GM13976 (cell line): Measurements from ENCODE around the gene DLX6.

Source experiments
- DNase-seq: peaks from one replicate; pipeline ENCODE4 v3.0.0; 2012; ENCODE audit warnings: low spot score
- in situ Hi-C: fragments of 300-500 bp; cut with MboI; formaldehyde crosslinking; loops from one replicate; pipeline ENCODE4 v1.12.0; 2022; ENCODE audit warnings: low sequenced_read_pairs, mixed read lengths, inconsistent platforms; ENCODE audit not compliant: unreplicated experiment
- TF ChIP-seq, protein P1 (sequence below): IDR thresholded peaks from 2 replicates; pipeline ENCODE4 v1.5.1; 2012; ENCODE audit warnings: borderline replicate concordance, mild to moderate bottlenecking; ENCODE audit not compliant: insufficient read depth; ENCODE audit errors: extremely low read depth, missing control alignments, control extremely low read depth

Gene DLX6

DNA sequence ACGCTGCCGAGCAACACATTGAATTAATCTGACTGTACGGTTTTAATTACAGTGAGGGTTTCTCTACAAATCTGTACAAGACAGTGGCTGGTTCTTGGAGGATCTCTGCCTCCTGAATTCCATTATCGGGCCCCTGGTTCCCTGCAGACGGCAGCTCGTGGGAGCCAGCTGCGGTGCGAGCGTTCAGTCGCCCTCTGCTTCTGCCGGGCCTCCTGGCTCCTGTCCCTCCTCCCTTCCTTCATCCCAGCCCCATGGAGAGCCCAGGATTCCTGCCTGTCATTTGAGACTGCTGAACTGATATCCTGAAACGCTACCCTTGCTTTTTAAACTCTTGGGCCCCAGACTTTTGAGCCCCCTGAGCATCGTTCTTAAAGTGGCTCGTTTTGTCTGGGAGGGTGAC is 6.6 kb upstream of the DLX6 start:
- TF ChIP-seq, protein P1, sequence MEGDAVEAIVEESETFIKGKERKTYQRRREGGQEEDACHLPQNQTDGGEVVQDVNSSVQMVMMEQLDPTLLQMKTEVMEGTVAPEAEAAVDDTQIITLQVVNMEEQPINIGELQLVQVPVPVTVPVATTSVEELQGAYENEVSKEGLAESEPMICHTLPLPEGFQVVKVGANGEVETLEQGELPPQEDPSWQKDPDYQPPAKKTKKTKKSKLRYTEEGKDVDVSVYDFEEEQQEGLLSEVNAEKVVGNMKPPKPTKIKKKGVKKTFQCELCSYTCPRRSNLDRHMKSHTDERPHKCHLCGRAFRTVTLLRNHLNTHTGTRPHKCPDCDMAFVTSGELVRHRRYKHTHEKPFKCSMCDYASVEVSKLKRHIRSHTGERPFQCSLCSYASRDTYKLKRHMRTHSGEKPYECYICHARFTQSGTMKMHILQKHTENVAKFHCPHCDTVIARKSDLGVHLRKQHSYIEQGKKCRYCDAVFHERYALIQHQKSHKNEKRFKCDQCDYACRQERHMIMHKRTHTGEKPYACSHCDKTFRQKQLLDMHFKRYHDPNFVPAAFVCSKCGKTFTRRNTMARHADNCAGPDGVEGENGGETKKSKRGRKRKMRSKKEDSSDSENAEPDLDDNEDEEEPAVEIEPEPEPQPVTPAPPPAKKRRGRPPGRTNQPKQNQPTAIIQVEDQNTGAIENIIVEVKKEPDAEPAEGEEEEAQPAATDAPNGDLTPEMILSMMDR = no peak
- in situ Hi-C loops = no loop called here
- DNase-seq = no peak

DNA sequence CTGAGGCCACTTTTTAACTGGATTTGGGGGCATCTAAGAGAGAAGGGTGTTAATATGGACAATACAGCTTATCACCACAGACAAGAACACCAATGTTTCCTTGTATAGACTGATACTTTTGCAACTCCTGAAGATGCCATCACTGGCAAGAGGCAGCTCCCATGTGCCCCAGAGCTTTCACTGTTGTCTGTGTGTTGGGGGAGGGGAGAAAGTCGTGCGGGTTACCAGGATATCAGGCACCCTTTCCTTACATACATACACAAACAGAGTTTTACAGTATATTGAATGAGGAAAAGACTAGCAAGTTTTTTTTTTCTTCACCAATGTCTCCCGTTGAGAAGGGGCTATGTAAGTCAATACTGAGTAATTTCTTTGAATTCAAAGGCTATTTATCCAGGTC is 4.1 kb upstream of the DLX6 start:
- TF ChIP-seq, protein P1 = no peak
- no peak for DNase-seq
- in situ Hi-C loops = no loop called here

DNA sequence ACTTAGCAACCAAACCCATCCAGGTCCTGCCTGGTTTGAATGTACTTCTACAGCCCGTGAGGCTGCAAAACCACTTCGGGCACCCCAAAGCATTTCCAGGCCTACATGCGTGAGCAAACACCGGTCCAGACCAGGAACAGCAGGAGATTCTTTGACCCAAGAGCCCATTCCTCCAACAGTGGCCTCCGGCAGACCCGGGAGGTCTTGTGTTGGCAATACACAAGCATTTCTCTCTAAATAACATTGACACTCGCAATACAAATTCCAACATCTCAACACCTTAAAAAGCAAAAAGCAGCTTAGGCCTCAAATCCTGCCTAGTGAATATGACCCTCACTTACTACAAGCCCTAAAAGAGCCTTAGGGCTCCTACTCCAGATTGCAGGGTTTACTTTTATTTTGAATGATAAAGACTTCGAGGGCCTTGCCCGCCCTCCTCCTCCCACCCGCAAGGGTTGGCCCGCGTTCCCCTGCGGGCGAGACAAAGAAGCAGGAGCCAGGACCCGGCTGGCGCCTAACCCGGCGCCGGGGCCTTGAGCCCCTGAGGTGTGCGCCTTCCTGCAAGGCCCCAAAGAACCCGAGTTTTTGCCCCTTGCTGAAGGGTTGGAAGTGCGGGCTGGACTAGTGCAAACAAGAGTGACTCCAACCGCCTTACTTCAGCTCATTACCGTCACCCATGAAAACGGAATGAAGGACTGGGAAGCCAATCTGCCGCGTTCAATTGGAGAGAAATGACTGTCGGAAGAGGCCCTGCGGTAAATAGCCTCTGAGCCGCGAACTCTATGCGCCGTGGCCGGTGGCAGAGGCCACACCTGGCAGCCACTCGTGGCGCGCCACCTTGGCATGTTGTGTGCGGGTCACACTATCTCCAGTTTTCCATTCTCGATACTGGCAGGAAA is 3.4 kb upstream of the DLX6 start:
- no peak for DNase-seq
- in situ Hi-C loops = no loop called here
- TF ChIP-seq, protein P1 = no peak

DNA sequence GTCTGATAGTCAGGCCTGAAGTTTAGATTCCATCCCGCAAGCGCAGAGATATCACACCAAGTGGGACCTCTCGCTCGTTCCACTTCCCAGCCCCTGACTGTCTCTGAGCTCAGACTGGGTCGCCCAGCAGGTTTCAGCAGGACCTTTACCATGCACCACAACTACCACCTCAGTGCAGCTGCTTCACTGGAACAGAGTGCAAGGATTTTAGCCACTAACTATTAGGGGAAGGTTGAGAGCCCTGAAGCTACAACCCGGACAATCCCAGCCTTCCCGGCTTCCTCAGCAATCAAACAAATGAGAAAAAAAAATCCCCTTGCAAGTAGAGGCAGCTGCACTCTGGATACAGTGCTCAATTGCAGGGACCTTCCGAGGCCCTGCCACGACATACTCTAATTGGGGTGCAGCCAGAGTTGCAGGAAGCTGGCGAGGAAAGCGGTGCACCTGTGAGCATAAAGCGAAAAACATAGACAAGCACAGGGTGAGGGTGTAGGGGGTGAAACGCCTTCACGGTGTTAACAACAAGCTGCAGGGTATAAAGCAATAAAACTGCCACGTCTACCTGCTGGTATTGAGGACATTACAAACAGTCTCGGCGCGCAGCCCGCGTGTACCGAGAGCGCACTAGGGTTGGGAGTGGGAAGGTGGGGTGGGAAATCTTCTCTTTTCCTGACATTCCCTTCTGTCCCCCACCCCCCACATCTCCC is 2.6 kb upstream of the DLX6 start:
- in situ Hi-C loops = no loop called here
- DNase-seq = no peak
- TF ChIP-seq, protein P1 = no peak

DNA sequence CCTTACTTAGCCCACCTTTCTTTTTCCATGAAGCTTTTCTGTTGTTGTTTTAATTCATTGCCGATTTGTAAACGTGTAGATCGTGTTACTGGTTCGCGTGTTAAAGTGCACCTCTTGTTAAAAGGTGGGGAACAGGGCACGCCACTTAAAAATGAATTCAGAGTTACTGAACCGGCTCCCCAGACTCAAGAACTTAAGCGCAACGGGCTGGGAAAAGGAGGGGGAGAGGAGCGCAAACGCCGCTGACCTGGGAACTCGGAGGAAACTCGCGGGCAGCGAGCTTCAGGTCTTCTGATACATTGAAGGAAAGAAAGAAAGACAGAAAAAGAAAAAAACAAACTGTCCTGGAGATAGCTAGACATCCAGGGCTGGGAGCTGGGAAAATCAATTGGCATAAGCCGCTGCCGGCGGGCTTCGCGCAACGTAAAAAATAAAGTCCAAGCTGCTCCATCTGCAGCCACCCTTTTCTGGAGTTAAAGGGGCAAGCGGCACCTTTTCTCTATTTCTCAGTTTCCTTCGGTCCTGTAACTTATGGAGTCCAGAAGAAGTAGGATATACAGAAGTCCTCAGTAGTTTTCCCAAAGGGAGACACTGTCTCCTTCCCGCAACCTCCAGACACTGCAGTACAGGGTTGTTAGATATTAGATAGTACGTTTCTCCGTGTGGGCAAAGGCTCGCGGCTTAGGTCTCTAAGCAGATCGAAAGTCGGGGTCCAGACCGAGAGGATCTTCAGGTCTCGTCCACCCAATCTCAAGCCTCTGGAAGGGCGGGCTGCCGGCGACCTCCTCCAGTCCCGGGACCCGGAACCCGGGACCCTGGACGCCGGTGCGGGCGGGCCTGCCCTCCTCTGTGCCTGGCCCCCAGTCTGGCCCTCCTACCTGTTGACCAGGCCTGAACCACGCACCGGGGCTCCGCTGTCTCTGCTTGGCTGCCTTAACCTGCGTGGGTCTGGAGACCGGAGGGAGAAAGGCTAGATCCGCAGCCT is 1.8 kb upstream of the DLX6 start:
- in situ Hi-C loops = no loop called here
- TF ChIP-seq, protein P1 = no peak
- no peak for DNase-seq
